HG02763 (cell line): ENCODE measurements around the gene MRPL20.
"Not testable (repeated sequence)": the region's sequence is repeated elsewhere in the genome, so short reads cannot be mapped to it uniquely, and the experiment has no call there.

Experiments used
- ATAC-seq: cut with Tn5 transposase; IDR thresholded peaks from one replicate; pipeline ENCODE4 v1.9.1; 2021; ENCODE audit warnings: mild to moderate bottlenecking, moderate library complexity; ENCODE audit not compliant: unreplicated experiment

Gene MRPL20

GRCh38 chr1:1427106-1427819 is 20.2 kb upstream of the MRPL20 start:
- ATAC-seq, result no peak

GRCh38 chr1:1426496-1427105 is 19.5 kb upstream of the MRPL20 start:
- no peak for ATAC-seq

DNA sequence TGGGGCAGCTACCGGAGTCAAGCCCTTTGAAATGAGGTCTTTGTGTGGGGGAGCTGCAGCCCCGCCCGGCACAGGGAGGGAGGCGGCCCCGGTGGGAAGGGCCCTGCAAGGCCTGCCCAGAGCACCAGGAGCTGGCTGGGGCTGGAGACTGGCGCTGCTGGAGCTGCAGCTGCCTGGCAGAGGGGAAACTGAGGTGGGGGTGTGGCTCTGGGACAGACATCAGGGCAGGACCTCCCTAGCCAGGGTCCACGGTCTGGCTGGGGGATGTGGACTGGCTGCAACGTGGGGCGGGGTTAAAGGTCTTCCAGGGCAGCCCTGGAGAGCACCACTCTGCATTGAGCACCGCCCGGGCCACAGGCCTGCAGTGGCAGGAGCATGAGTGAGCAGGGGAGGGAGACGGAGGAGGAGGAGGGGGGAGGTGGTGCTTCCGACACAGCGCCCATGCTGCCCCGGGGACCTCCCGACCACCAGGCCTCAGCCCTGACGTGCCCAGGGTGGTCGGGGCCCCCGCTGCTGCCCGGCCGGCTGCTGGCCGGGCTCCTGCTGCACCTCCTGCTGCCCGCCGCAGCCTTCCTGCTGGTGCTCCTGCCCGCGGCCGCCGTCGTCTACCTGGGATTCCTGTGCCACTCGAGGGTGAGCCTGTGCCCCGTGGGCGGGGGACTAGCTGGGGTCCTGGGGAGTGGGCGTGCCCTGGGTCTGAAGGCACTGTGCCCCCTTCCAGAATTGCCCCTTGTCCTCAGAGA is 18.8 kb upstream of the MRPL20 start:
- no peak for ATAC-seq

- no peak for ATAC-seq
These were observed 18.3 kb upstream of the MRPL20 start for GRCh38 chr1:1425426-1425752.

GRCh38 chr1:1424707-1425106 is 17.6 kb upstream of the MRPL20 start:
- no peak for ATAC-seq

DNA sequence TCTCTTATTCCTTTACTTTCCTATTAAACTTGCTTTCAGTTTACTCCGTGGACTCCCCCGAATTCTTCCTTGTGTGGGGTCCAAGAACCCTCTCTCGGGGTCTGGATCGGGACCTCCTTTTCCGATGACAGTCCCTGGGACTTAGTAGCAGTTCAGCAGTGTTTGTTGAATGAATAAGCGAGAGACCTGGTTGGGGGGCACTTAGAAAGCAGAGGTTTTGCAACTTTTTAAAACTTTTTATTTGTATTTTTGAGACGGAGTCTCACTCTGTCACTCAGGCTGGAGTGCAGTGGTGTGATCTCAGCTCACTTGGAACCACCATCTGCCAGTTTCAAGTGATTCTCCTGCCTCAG is 16.1 kb upstream of the MRPL20 start:
- no peak for ATAC-seq

DNA sequence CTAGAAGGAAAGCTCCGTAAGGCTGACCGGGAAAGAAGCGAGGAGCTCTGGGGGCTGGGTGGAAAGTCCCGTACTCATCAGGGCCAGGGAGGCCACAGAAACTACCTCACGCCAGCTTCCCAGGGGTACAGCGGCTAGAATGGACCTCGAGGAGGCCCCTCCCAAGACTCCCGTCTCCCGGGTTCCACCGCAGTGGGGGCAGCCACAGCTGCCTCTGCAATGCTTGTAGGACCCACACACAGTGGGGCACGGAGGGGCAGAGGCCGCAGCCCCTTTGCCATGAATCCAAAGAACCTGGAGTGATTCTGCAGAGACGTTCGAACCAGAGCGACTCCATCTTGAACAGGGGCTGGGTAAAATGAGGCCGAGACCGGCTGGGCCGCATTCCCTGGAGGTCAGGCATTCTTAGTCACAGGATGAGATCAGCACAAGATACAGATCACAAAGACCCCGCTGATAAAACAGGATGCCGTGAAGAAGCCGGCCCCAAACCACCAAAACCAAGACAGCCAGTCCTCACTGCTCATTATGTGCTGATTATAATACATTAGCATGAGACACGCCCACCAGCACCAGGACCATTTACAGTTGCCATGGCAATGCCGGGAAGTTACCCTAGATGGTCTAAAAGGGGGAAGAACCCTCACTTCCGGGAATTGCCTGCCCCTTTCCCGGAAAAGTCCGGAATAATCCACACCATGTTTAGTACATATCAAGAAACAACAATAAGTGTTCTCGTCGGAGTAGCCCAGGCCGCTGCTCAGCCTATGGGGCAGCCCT is 15.6 kb upstream of the MRPL20 start:
- ATAC-seq, result no peak

DNA sequence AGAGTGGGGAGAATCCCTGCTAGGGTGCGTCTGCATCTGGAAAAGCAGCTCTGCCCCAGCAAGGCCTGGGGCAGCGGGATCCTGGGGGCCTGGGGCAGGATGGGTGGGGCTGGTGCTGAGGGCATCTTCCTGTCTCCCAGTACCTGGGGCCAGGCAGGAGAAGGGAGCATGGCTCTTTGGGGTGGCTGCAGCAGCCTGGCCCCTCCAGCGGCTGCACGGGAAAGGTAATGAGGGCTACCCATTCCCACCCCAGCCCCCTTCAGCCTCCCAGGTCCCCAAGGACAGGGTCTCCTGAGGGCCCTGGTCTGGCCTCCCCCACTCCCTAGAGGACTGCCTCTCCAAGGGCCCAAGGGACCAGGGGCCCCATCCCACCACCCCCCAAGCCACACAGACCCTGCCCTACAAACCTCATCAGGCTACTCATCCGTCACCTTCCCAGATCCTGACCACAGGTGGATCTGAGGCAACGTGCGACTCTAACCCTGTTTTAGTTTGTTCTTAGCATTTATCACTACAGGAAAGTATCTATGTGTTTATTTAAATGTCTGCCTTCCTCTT is 14.9 kb upstream of the MRPL20 start:
- no peak for ATAC-seq

GRCh38 chr1:1421147-1421906 is 14.2 kb upstream of the MRPL20 start, which contains the start of gene ANKRD65:
TSS of gene ANKRD65 (minus strand) at chr1:1421276. CDS start at chr1:1421005, 271 bp downstream.
- no peak for ATAC-seq

DNA sequence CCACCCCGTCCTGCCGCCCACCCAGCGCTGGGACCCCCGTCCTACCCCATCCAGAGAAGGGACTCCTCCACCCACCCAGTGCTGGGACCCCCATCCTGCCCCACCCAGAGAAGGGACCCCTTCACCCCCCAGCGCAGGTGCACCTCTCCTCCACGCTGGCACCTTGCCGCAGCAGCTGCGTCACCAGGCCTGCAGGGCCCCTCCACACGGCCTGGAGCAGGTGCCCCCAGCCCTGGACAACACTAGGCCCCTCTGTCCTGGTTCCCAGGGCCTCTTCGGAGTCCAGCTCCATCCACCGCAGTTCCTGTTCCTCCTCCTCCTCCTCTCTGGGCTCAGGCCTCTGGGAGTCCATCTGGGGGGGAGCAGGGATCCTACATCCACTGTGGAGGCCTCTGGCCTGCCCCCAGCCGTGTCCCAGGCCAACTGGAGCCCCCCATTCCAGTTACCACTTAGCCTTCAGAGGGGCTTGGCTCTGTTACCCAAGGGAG is 13.6 kb upstream of the MRPL20 start:
- ATAC-seq, result no peak

DNA sequence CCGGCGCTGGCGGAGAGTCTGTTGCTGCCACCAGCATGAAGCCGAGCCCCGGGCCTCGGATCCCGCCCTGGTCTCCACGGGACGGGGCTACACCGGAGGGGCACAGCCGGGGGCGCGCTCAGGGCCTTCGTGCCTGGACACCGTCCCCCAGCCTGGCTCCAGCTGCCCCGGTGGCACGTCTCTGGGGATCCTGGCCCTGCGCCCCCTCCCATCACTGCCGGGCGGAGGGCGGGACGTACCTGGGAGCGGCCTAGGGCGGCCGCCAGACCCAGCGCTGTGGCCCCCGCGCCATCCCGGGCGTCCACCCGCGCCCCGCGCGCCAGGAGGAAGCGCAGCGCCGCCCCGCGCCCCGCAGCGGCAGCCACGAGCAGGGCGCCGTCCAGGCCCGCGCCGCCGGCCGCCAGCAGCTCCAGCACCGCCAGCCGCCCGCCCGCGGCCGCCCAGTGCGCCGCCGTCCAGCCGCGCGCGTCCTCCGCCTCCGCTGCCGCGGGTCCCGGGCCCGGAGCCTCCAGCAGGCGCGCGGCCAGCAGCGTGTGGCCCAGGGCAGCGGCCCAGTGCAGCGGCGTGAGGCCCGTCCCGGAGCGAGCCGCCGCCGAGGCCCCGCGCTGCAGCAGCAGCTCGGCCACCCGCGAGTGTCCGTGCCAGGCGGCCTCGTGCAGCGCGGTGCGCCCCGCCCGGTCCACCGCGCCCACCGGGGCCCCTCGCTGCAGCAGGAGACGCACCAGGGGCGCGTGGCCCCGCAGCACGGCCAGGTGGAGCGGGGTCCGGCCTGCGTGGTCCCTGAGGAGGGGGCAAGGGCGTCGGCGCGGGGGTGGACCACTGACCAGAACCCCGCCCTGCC is 12.9 kb upstream of the MRPL20 start:
- ATAC-seq, result no peak

GRCh38 chr1:1419363-1419812 is 12.3 kb upstream of the MRPL20 start:
- no peak for ATAC-seq

GRCh38 chr1:1418464-1419362 is 11.6 kb upstream of the MRPL20 start:
- ATAC-seq, result no peak

DNA sequence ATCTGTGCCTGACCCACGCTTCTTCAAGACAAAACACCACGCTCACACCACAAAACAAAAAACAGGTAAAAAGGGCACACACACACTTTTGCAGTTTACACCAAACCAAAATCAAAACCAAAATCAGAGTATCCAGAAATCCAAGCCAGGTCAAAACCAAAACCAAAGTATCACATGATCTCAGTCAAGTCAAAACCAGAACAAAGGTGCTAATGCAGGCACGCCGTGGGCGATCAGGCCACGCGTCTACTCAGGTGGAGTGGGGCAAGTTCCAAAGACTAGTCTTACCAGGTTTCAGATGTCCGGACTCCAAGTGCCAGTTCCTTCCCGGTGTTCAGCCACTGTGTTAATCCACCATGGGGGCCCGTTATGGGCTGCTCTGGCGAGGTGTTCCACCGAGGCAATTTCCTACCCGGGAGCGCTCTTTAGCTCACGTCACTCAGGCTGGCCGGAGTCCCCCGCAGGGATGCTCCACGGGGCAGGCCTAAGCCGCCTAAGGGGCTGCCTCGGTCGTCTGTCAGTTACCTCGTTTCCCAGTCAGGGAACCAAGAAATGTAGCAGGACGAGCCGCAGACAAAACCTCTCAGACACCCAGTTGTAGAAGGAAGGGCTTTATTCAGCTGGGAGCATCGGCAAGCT is 10.9 kb upstream of the MRPL20 start:
- ATAC-seq, result not testable (repeated sequence)

GRCh38 chr1:1417396-1417795 is 10.3 kb upstream of the MRPL20 start:
- not testable (repeated sequence) for ATAC-seq

GRCh38 chr1:1415751-1416150 is 8.7 kb upstream of the MRPL20 start:
- ATAC-seq, result no peak

DNA sequence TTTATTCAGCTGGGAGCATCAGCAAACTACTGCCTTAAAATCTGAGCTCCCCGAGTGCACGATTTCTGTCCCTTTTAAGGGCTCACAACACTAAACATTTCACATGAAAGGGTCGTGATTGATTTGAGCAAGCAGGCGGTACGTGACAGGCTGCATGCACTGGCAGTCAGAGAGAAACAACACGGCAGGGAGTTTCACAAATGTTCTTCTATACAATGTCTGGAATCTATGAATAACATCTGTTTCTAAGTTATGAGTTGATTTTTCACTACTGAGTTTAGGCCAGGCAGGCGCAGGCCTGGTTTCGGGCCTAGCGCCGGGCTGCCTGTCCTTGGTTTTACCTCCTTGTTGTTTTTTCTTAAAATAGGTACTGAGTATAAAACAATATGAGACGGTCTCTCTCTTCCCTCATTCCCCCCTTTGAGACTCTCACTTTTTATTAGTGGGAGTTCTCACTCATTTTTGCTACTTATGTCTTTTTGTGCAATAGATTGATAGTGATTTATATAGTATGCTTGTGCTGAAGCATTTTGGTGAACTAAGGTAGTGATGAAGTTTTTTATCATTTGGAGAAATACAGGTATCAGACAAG is 5.3 kb upstream of the MRPL20 start:
- ATAC-seq, result not testable (repeated sequence)
